ENCODE results near the gene ASTL.
"Not testable (repeated sequence)": the region's sequence is repeated elsewhere in the genome, so short reads cannot be mapped to it uniquely, and the experiment has no call there.

The ASTL gene

GRCh38 chr2:96143848-96144480, 5.7 kb upstream of the ASTL start:
- no peak overlapping the region for H3K27ac ChIP-seq (ENCODE audit: low read depth, low read length)

GRCh38 chr2:96143231-96143847, 5.0 kb upstream of the ASTL start:
- peaks cover 37% of the 10 kb centered on the region for H3K27me3 ChIP-seq (ENCODE audit: control insufficient read depth, insufficient read depth, low read length)
- no peak overlapping the region for H3K4me3 ChIP-seq (ENCODE audit: low read depth, low read length)
- H3K36me3 ChIP-seq (ENCODE audit: control insufficient read depth, insufficient read depth, low read length) = 0 out of 2 replicates have a peak, but pooled peaks cover 3% of the 10 kb centered on the region
- H3K9ac ChIP-seq (ENCODE audit: low read depth, low read length) = no peak overlapping the region
- H3K4me1 ChIP-seq (ENCODE audit: control insufficient read depth, insufficient read depth, low read length) = peaks cover 30% of the 10 kb centered on the region
- no peaks in the 10 kb centered on the region for H3K9me3 ChIP-seq (ENCODE audit: control insufficient read depth, insufficient read depth, low read length)
- no peak overlapping the region for H3K27ac ChIP-seq (ENCODE audit: low read depth, low read length)

More at GRCh38 chr2:96143848-96144480, 5.7 kb upstream of the ASTL start:
- H3K4me3 ChIP-seq (ENCODE audit: low read depth, low read length) = peak overlapping the region; percentile 62
- 0 out of 2 replicates have a peak, but pooled peaks cover 3% of the 10 kb centered on the region for H3K36me3 ChIP-seq (ENCODE audit: control insufficient read depth, insufficient read depth, low read length)
- peaks cover 37% of the 10 kb centered on the region for H3K27me3 ChIP-seq (ENCODE audit: control insufficient read depth, insufficient read depth, low read length)
- no peaks in the 10 kb centered on the region for H3K9me3 ChIP-seq (ENCODE audit: control insufficient read depth, insufficient read depth, low read length)
- H3K9ac ChIP-seq (ENCODE audit: low read depth, low read length) = no peak overlapping the region
- peaks cover 34% of the 10 kb centered on the region for H3K4me1 ChIP-seq (ENCODE audit: control insufficient read depth, insufficient read depth, low read length)

GRCh38 chr2:96142217-96143113, 4.2 kb upstream of the ASTL start:
- no peak overlapping the region for H3K4me3 ChIP-seq (ENCODE audit: low read depth, low read length)

GRCh38 chr2:96141624-96141967, 3.3 kb upstream of the ASTL start:
- not testable (repeated sequence) for H3K36me3 ChIP-seq (ENCODE audit: control insufficient read depth, insufficient read depth, low read length); H3K27ac ChIP-seq (ENCODE audit: low read depth, low read length); H3K4me3 ChIP-seq (ENCODE audit: low read depth, low read length); H3K9ac ChIP-seq (ENCODE audit: low read depth, low read length); H3K9me3 ChIP-seq (ENCODE audit: control insufficient read depth, insufficient read depth, low read length)
- peaks cover 24% of the 10 kb centered on the region for H3K4me1 ChIP-seq (ENCODE audit: control insufficient read depth, insufficient read depth, low read length)
- H3K27me3 ChIP-seq (ENCODE audit: control insufficient read depth, insufficient read depth, low read length) = peaks cover 29% of the 10 kb centered on the region

More at GRCh38 chr2:96142217-96143113, 4.2 kb upstream of the ASTL start:
- Histone ChIP-seq H3K36me3 (ENCODE audit: control insufficient read depth, insufficient read depth, low read length) (0 out of 2 replicates have a peak, but pooled peaks cover 3% of the 10 kb centered on the region), H3K27ac (ENCODE audit: low read depth, low read length) (no peak overlapping the region), H3K4me1 (ENCODE audit: control insufficient read depth, insufficient read depth, low read length) (peaks cover 24% of the 10 kb centered on the region), H3K9me3 (ENCODE audit: control insufficient read depth, insufficient read depth, low read length) (no peaks in the 10 kb centered on the region), H3K27me3 (ENCODE audit: control insufficient read depth, insufficient read depth, low read length) (peaks cover 34% of the 10 kb centered on the region), H3K9ac (ENCODE audit: low read depth, low read length) (no peak overlapping the region)

- Histone ChIP-seq H3K9ac (ENCODE audit: low read depth, low read length) (no peak overlapping the region), H3K9me3 (ENCODE audit: control insufficient read depth, insufficient read depth, low read length) (no peaks in the 10 kb centered on the region), H3K4me3 (ENCODE audit: low read depth, low read length) (no peak overlapping the region), H3K4me1 (ENCODE audit: control insufficient read depth, insufficient read depth, low read length) (peaks cover 23% of the 10 kb centered on the region), H3K27ac (ENCODE audit: low read depth, low read length) (no peak overlapping the region), H3K36me3 (ENCODE audit: control insufficient read depth, insufficient read depth, low read length) (0 out of 2 replicates have a peak, but pooled peaks cover 3% of the 10 kb centered on the region), H3K27me3 (ENCODE audit: control insufficient read depth, insufficient read depth, low read length) (peaks cover 24% of the 10 kb centered on the region)
Observed at GRCh38 chr2:96140941-96141623, 2.8 kb upstream of the ASTL start.

GRCh38 chr2:96139181-96139758, 968 bp upstream of the ASTL start:
- Histone ChIP-seq H3K36me3 (ENCODE audit: control insufficient read depth, insufficient read depth, low read length) (0 out of 2 replicates have a peak, but pooled peaks cover 3% of the 10 kb centered on the region), H3K9ac (ENCODE audit: low read depth, low read length) (no peak overlapping the region), H3K27me3 (ENCODE audit: control insufficient read depth, insufficient read depth, low read length) (peaks cover 6% of the 10 kb centered on the region), H3K27ac (ENCODE audit: low read depth, low read length) (no peak overlapping the region), H3K4me3 (ENCODE audit: low read depth, low read length) (no peak overlapping the region), H3K9me3 (ENCODE audit: control insufficient read depth, insufficient read depth, low read length) (no peaks in the 10 kb centered on the region), H3K4me1 (ENCODE audit: control insufficient read depth, insufficient read depth, low read length) (peaks cover 14% of the 10 kb centered on the region)

GRCh38 chr2:96137321-96138178, 752 bp downstream of the ASTL start:
- Histone ChIP-seq H3K4me3 (ENCODE audit: low read depth, low read length) (no peak overlapping the region), H3K9me3 (ENCODE audit: control insufficient read depth, insufficient read depth, low read length) (no peaks in the 10 kb centered on the region), H3K4me1 (ENCODE audit: control insufficient read depth, insufficient read depth, low read length) (peaks cover 10% of the 10 kb centered on the region), H3K9ac (ENCODE audit: low read depth, low read length) (no peak overlapping the region), H3K27me3 (ENCODE audit: control insufficient read depth, insufficient read depth, low read length) (no peaks in the 10 kb centered on the region), H3K36me3 (ENCODE audit: control insufficient read depth, insufficient read depth, low read length) (no peaks in the 10 kb centered on the region), H3K27ac (ENCODE audit: low read depth, low read length) (no peak overlapping the region)

- H3K36me3 ChIP-seq (ENCODE audit: control insufficient read depth, insufficient read depth, low read length) = no peaks in the 10 kb centered on the region
- H3K9ac ChIP-seq (ENCODE audit: low read depth, low read length) = no peak overlapping the region
- no peaks in the 10 kb centered on the region for H3K27me3 ChIP-seq (ENCODE audit: control insufficient read depth, insufficient read depth, low read length)
- no peak overlapping the region for H3K27ac ChIP-seq (ENCODE audit: low read depth, low read length)
- no peaks in the 10 kb centered on the region for H3K9me3 ChIP-seq (ENCODE audit: control insufficient read depth, insufficient read depth, low read length)
- no peak overlapping the region for H3K4me3 ChIP-seq (ENCODE audit: low read depth, low read length)
- H3K4me1 ChIP-seq (ENCODE audit: control insufficient read depth, insufficient read depth, low read length) = peaks cover 10% of the 10 kb centered on the region
Observed at GRCh38 chr2:96136129-96136720, 2.1 kb downstream of the ASTL start.

GRCh38 chr2:96135621-96136020, 2.7 kb downstream of the ASTL start:
- H3K36me3 ChIP-seq (ENCODE audit: control insufficient read depth, insufficient read depth, low read length) = no peaks in the 10 kb centered on the region

More at GRCh38 chr2:96135621-96136020, 2.7 kb downstream of the ASTL start:
- no peak overlapping the region for H3K9ac ChIP-seq (ENCODE audit: low read depth, low read length)
- no peaks in the 10 kb centered on the region for H3K27me3 ChIP-seq (ENCODE audit: control insufficient read depth, insufficient read depth, low read length)
- no peak overlapping the region for H3K27ac ChIP-seq (ENCODE audit: low read depth, low read length)
- no peaks in the 10 kb centered on the region for H3K9me3 ChIP-seq (ENCODE audit: control insufficient read depth, insufficient read depth, low read length)
- H3K4me3 ChIP-seq (ENCODE audit: low read depth, low read length) = no peak overlapping the region
- H3K4me1 ChIP-seq (ENCODE audit: control insufficient read depth, insufficient read depth, low read length) = peaks cover 10% of the 10 kb centered on the region
